HepG2 (cell line): Measurements from ENCODE around the gene FAM234A. TPM values are rescaled to one million over a fixed set of nuclear protein-coding genes. Genes with fewer than 3 reads are reported as not detected.

Experiments used
- ATF3 ChIP-seq: sonication (generic); formaldehyde crosslinking; IDR thresholded peaks from 2 replicates; pipeline ENCODE4 v1.4.0; 2020; ENCODE audit warnings: missing genetic modification reagents
- CREB1 ChIP-seq, 2 experiments: fragments of 450-650 bp in 1 of 2; IDR thresholded peaks; 2 replicates each; pipeline ENCODE4 v1.6.1; 2016 to 2017; ENCODE audit warnings: control low read depth in 1 of 2, mild to moderate bottlenecking in 1 of 2, missing compliant biosample characterization in 1 of 2, missing genetic modification characterization in 1 of 2
- DBP ChIP-seq: sonication (generic); formaldehyde crosslinking; IDR thresholded peaks from 2 replicates; pipeline ENCODE4 v1.4.0; 2020; ENCODE audit warnings: missing genetic modification reagents; ENCODE audit errors: not compliant biosample characterization
- FIP1L1 ChIP-seq: fragments of 200-400 bp; formaldehyde crosslinking; IDR thresholded peaks from 2 replicates; pipeline ENCODE4 v1.6.1; 2018; ENCODE audit warnings: low read depth, mild to moderate bottlenecking, low read length, moderate library complexity, borderline replicate concordance; ENCODE audit not compliant: insufficient read depth
- HDAC6 ChIP-seq: fragments of 200-600 bp; sonication (generic); IDR thresholded peaks from 2 replicates; pipeline ENCODE4 v1.7.0; 2017; ENCODE audit warnings: mild to moderate bottlenecking, antibody characterized with exemption, low read length, low read depth
- MIER2 ChIP-seq: IDR thresholded peaks from 2 replicates; pipeline ENCODE4 v1.6.1; 2016; ENCODE audit warnings: missing biosample characterization, missing genetic modification reagents
- MZF1 ChIP-seq: sonication (generic); formaldehyde crosslinking; IDR thresholded peaks from 2 replicates; pipeline ENCODE4 v1.8.1; 2023; ENCODE audit warnings: mild to moderate bottlenecking, missing genetic modification reagents, borderline replicate concordance
- PTBP1 ChIP-seq: fragments of 200-400 bp; formaldehyde crosslinking; IDR thresholded peaks from 2 replicates; pipeline ENCODE4 v1.6.1; 2018; ENCODE audit warnings: low read length, low read depth; ENCODE audit not compliant: poor library complexity, severe bottlenecking
- RBM39 ChIP-seq: fragments of 200-400 bp; formaldehyde crosslinking; IDR thresholded peaks from one replicate; pipeline ENCODE4 v1.6.1; 2018; ENCODE audit warnings: antibody characterized with exemption, mild to moderate bottlenecking, low read depth, low read length; ENCODE audit not compliant: poor library complexity, severe bottlenecking
- REL ChIP-seq: sonication (generic); formaldehyde crosslinking; conservative IDR thresholded peaks from 2 replicates; pipeline ENCODE4 v1.8.0; 2022; ENCODE audit warnings: mild to moderate bottlenecking, missing genetic modification reagents, moderate library complexity
- RNF219 ChIP-seq: sonication (generic); formaldehyde crosslinking; IDR thresholded peaks from 2 replicates; pipeline ENCODE4 v1.5.0; 2020; ENCODE audit warnings: mild to moderate bottlenecking, missing genetic modification reagents
- THAP8 ChIP-seq: sonication (generic); formaldehyde crosslinking; IDR thresholded peaks from 2 replicates; pipeline ENCODE4 v1.5.1; 2020; ENCODE audit warnings: missing genetic modification reagents, mild to moderate bottlenecking, borderline replicate concordance
- YY1 ChIP-seq: IDR thresholded peaks from 2 replicates; pipeline ENCODE4 v1.6.1; 2011; ENCODE audit warnings: low read length, low read depth, moderate library complexity, mild to moderate bottlenecking; ENCODE audit not compliant: insufficient read depth, insufficient replicate concordance
- ZNF337 ChIP-seq: sonication (generic); formaldehyde crosslinking; IDR thresholded peaks from 2 replicates; pipeline ENCODE4 v1.5.1; 2020; ENCODE audit warnings: missing genetic modification reagents, low read depth, mild to moderate bottlenecking, borderline replicate concordance
- ZNF432 ChIP-seq: sonication (generic); formaldehyde crosslinking; IDR thresholded peaks from 2 replicates; pipeline ENCODE4 v1.5.0; 2020; ENCODE audit warnings: missing genetic modification reagents, mild to moderate bottlenecking, borderline replicate concordance
- ZNF556 ChIP-seq: sonication (generic); formaldehyde crosslinking; IDR thresholded peaks from 2 replicates; pipeline ENCODE4 v1.4.0; 2020; ENCODE audit warnings: mild to moderate bottlenecking, missing genetic modification reagents, borderline replicate concordance
- ZNF563 ChIP-seq: sonication (generic); formaldehyde crosslinking; IDR thresholded peaks from 2 replicates; pipeline ENCODE4 v1.8.0; 2022; ENCODE audit warnings: mild to moderate bottlenecking, moderate library complexity, missing genetic modification reagents
- ZNF567 ChIP-seq: sonication (generic); formaldehyde crosslinking; IDR thresholded peaks from 2 replicates; pipeline ENCODE4 v1.8.1; 2023; ENCODE audit warnings: mild to moderate bottlenecking, missing genetic modification reagents, borderline replicate concordance
- ZNF790 ChIP-seq: sonication (generic); formaldehyde crosslinking; IDR thresholded peaks from 2 replicates; pipeline ENCODE4 v1.8.0; 2022; ENCODE audit warnings: missing genetic modification reagents, mild to moderate bottlenecking, borderline replicate concordance
- ZSCAN31 ChIP-seq: sonication (generic); formaldehyde crosslinking; IDR thresholded peaks from 2 replicates; pipeline ENCODE4 v1.5.0; 2020; ENCODE audit warnings: low read depth, mild to moderate bottlenecking, missing genetic modification reagents
- ZSCAN5A ChIP-seq: sonication (generic); formaldehyde crosslinking; IDR thresholded peaks from 2 replicates; pipeline ENCODE4 v1.8.0; 2022; ENCODE audit warnings: mild to moderate bottlenecking, missing genetic modification reagents, borderline replicate concordance
- polyA plus RNA-seq, 8 experiments: library from polyadenylated mRNA; depleted of rRNA in 3 of 8; stranded (reverse) in 7 of 8; unstranded in 1 of 8; fragments of >200 nt; fragmentation: Illumina TruSeq in 4 of 8; extraction: Trizol in 4 of 8; gene quantifications; 2 replicates each; pipeline versions ENCODE4 v1.2.1 to v1.2.3, GENCODE V29; 2011 to 2016; ENCODE audit warnings: low read depth in 4 of 8, missing spikeins in 1 of 8, mixed read lengths in 1 of 8; ENCODE audit not compliant: insufficient read depth in 1 of 8
- total RNA-seq, 5 experiments: library from RNA; depleted of rRNA; stranded (reverse); fragments of >200 nt; fragmentation: Illumina TruSeq; extraction: Trizol; gene quantifications; 2 replicates each; pipeline ENCODE4 v1.2.3, GENCODE V29; 2016; ENCODE audit warnings: low read depth in 1 of 5

Gene FAM234A
- total and polyA plus RNA-seq, 2 of the 13 experiments (the other 11 are each of a cell fraction or from before 2014, with no cell fraction given) = 29.2 to 34.4 TPM

GRCh38 chr16:228852-229730, 5.5 kb upstream of the FAM234A start, which contains the start of gene LUC7L (continued):
- TF ChIP-seq RNF219 (CRISPR knock-in tag) (peak; percentile 79; the same call in 1 of the 2 replicates), FIP1L1 (no peak), ATF3 (CRISPR knock-in tag) (peak; percentile 76), HDAC6 (no peak), YY1 (peak; percentile 71), PTBP1 (no peak), ZSCAN5A (CRISPR knock-in tag) (peak; percentile 95), ZSCAN31 (CRISPR knock-in tag) (peak; percentile 98), CREB1 (IDR thresholded peaks at IDR 0.05) (peak; percentile 90), CREB1 (CRISPR knock-in tag; IDR thresholded peaks at IDR 0.05) (peak; percentile 96), ZNF432 (no peak), ZNF556 (CRISPR knock-in tag) (peak; percentile 72; the same call in 1 of the 2 replicates), ZNF790 (CRISPR knock-in tag) (peak; percentile 87; the same call in 1 of the 2 replicates), RBM39 (peak; percentile 79), REL (CRISPR knock-in tag) (peak; percentile 97), ZNF337 (CRISPR knock-in tag) (peak; percentile 95; the same call in 1 of the 2 replicates), MZF1 (peak; percentile 90; the same call in 1 of the 2 replicates), MIER2 (CRISPR knock-in tag) (0 out of 2 replicates have a peak, but pooled peaks have one; percentile 61), THAP8 (CRISPR knock-in tag) (peak; percentile 87), ZNF563 (CRISPR knock-in tag) (peak; percentile 98), ZNF567 (CRISPR knock-in tag) (peak; percentile 96), DBP (peak; percentile 88)
